Panc1 (cell line): ENCODE measurements around the gene PRR19.

Experiments used
- POLR2AphosphoS5 ChIP-seq: IDR thresholded peaks from 2 replicates; pipeline ENCODE4 v1.6.1; 2012; ENCODE audit warnings: mild to moderate bottlenecking, low read depth, low read length, moderate library complexity
- TF ChIP-seq, protein P1 (sequence below): fragments of 450-650 bp; IDR thresholded peaks from 2 replicates; pipeline ENCODE4 v1.5.1; 2017; ENCODE audit warnings: mild to moderate bottlenecking

DNA sequence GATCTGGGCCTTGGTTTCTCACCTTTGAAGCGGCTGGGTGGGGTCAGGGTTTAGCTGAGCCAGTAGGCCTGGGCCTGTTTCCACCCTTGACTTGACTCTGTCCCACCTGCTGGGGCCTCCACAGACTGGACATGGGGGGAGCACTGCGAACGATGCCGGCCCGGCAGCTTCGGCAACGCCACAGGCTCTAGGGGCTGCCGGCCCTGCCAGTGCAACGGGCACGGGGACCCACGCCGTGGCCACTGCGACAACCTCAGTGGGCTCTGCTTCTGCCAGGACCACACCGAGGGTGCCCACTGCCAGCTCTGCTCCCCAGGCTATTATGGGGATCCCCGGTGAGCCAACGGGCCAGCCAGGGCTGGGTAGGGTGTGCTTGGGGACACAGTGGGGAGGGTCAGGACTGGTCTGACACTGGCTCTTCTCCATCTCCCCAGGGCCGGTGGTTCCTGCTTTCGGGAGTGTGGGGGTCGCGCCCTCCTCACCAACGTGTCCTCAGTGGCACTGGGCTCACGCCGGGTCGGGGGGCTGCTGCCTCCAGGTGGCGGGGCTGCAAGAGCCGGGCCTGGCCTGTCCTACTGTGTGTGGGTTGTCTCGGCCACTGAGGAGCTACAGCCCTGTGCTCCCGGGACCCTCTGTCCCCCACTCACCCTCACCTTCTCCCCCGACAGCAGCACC, 51.5 kb downstream of the PRR19 start:
- TF ChIP-seq POLR2AphosphoS5: no peak
- TF ChIP-seq, protein P1, sequence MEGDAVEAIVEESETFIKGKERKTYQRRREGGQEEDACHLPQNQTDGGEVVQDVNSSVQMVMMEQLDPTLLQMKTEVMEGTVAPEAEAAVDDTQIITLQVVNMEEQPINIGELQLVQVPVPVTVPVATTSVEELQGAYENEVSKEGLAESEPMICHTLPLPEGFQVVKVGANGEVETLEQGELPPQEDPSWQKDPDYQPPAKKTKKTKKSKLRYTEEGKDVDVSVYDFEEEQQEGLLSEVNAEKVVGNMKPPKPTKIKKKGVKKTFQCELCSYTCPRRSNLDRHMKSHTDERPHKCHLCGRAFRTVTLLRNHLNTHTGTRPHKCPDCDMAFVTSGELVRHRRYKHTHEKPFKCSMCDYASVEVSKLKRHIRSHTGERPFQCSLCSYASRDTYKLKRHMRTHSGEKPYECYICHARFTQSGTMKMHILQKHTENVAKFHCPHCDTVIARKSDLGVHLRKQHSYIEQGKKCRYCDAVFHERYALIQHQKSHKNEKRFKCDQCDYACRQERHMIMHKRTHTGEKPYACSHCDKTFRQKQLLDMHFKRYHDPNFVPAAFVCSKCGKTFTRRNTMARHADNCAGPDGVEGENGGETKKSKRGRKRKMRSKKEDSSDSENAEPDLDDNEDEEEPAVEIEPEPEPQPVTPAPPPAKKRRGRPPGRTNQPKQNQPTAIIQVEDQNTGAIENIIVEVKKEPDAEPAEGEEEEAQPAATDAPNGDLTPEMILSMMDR: no peak
